Kidney epithelial cell (primary cell): Measurements from ENCODE around the gene CACNA2D1. TPM values are rescaled to one million over a fixed set of nuclear protein-coding genes. Genes with fewer than 3 reads are reported as not detected.

Experiments used
- DNase-seq: peaks from one replicate; pipeline ENCODE4 v3.0.0-alpha.2; 2010; ENCODE audit warnings: low read depth
- H3K27me3 ChIP-seq: 2 replicates; pipeline ENCODE4 v1.6.0; 2011; ENCODE audit warnings: low read length; ENCODE audit not compliant: control insufficient read depth, insufficient read depth
- H3K36me3 ChIP-seq: 2 replicates; pipeline ENCODE4 v1.5.1; 2011; ENCODE audit warnings: low read length; ENCODE audit not compliant: control insufficient read depth, insufficient read depth
- H3K4me3 ChIP-seq: 2 replicates; pipeline ENCODE4 v1.5.1; 2011; ENCODE audit warnings: low read depth, mild to moderate bottlenecking, control low read depth, low read length
- total RNA-seq: library from RNA; depleted of rRNA; stranded (reverse); fragments of >200 nt; gene quantifications from 2 replicates; pipeline ENCODE4 v1.2.3, GENCODE V29; 2015
- TF ChIP-seq, protein P1 (sequence below): IDR thresholded peaks from 2 replicates; pipeline ENCODE4 v1.5.1; 2011; ENCODE audit warnings: mild to moderate bottlenecking, moderate library complexity, low read length, control low read depth, inconsistent platforms; ENCODE audit not compliant: insufficient read depth, poor library complexity, severe bottlenecking

CACNA2D1 gene
- total RNA-seq, 1 donor from 2014 or later = 5.9 TPM

DNA sequence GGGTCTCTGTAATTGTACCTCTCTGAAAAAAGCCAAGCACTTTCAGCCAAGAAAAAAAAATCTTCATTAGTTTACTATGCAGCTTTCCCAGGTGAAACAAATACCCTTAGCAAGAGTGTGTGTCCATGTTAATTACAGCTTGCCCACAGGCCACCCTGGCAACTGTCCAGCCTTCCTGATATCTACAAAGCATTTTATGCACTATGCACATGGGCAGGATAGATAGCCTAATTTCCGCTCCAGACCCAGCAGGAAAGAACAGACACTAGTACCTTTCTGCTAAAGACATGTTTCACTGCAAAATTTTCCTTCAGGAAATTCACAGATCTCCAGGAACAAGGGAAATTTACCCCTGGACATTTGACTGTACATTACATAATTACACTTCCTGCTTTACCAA, 24.4 kb downstream of the CACNA2D1 start:
- H3K36me3 ChIP-seq = no peaks in the 10 kb centered on the region
- no peak overlapping the region for H3K4me3 ChIP-seq
- H3K27me3 ChIP-seq = no peaks in the 10 kb centered on the region
- no peak for DNase-seq
- TF ChIP-seq, protein P1, sequence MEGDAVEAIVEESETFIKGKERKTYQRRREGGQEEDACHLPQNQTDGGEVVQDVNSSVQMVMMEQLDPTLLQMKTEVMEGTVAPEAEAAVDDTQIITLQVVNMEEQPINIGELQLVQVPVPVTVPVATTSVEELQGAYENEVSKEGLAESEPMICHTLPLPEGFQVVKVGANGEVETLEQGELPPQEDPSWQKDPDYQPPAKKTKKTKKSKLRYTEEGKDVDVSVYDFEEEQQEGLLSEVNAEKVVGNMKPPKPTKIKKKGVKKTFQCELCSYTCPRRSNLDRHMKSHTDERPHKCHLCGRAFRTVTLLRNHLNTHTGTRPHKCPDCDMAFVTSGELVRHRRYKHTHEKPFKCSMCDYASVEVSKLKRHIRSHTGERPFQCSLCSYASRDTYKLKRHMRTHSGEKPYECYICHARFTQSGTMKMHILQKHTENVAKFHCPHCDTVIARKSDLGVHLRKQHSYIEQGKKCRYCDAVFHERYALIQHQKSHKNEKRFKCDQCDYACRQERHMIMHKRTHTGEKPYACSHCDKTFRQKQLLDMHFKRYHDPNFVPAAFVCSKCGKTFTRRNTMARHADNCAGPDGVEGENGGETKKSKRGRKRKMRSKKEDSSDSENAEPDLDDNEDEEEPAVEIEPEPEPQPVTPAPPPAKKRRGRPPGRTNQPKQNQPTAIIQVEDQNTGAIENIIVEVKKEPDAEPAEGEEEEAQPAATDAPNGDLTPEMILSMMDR = no peak

DNA sequence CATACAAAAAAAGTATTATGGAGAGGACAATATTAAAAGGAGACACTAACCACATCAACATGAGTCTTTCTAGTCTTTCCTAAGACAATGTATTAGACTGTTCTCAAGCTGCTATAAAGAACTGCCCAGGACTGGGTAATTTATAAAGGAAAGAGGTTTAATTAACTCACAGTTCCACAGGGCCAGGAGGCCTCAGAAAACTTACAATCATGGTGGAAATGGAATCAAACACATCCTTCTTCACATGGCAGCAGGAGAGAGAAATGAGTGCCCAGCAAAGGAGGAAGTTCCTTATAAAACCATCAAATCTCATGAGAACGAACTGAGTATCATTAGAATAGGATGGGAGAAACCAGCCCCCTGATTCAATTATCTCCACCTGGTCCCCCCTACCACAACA, 25.7 kb downstream of the CACNA2D1 start:
- H3K27me3 ChIP-seq = no peaks in the 10 kb centered on the region
- TF ChIP-seq, protein P1 = no peak
- H3K4me3 ChIP-seq = no peak overlapping the region
- no peak for DNase-seq
- no peaks in the 10 kb centered on the region for H3K36me3 ChIP-seq

DNA sequence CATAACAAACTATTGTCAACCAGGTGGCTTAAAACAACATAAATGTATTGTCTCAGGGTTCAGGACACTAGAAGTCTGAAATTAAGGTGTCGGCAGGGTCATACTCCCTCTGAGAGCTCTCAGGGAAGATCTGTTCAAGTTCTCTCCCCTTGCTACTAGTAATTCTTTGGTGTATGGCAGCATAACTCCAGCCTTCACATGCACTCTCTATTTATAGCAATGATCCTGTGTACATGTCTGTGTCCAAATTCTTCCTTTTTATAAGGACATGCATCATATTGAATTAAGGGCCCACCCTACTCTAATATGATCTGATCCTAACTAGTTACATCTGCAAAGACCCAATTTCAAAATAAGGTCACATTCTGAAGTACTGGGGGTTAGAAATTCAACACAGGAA, 27.2 kb downstream of the CACNA2D1 start:
- TF ChIP-seq, protein P1 = no peak
- H3K36me3 ChIP-seq = no peaks in the 10 kb centered on the region
- DNase-seq = no peak
- no peaks in the 10 kb centered on the region for H3K27me3 ChIP-seq
- no peak overlapping the region for H3K4me3 ChIP-seq

DNA sequence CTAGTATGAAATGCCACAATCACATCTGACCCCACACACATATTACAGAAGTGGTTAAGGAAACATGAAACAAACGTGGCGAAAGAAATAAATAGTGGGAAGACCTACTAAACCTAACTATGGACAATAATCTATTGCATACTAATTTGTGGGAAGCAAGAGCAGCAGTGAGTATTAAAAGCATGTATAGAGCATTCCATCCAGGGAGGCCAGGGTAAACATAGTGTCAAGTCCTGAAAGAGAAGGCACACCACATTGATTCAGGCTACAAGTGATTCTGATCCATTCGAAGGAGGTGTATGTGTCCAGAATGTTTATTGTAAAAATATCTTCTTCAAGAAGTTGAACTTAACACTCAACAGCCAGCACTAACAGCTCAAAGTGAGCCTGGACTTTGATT, 29.2 kb downstream of the CACNA2D1 start:
- TF ChIP-seq, protein P1 = no peak
- no peak for DNase-seq
- no peaks in the 10 kb centered on the region for H3K36me3 ChIP-seq
- no peak overlapping the region for H3K4me3 ChIP-seq
- no peaks in the 10 kb centered on the region for H3K27me3 ChIP-seq

DNA sequence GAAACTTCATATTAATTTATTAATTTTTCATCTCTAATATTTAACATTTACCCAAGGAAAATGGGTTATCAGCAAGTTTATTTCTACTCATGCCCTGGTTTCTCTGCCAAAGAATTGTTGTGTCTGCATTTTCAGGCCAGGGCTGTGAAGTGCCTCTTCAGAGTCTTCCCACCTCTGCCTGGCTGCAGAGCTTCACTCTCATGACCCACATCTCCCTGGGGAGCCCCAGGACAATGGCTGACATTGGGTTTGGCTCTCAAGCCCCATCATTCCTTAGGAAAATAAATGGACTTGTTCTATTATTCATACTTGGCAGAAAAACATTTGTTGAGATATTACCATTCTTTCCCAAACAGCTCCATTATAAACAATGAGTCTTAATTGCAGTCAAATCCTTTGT, 30.3 kb downstream of the CACNA2D1 start:
- Histone ChIP-seq H3K36me3 (no peaks in the 10 kb centered on the region), H3K4me3 (no peak overlapping the region), H3K27me3 (no peaks in the 10 kb centered on the region)
- DNase-seq = no peak
- TF ChIP-seq, protein P1 = no peak

DNA sequence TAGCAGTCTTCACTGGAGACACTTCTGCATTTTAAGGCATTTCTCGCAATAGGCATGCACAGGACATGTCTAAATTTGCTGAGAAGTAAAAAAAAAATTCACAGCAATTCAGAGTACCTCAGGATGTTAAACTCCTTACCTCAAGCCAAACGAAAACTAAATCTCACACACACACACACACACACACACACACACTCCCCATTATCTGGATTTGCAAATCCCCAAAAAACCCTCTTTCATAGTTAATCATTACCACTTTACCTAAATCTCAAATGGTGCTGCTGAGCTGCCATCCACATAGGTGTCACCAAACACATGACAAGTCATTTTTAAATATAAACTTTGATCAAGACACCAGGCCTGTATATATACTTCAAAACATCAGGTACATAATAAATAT, 31.8 kb downstream of the CACNA2D1 start:
- Histone ChIP-seq H3K4me3 (no peak overlapping the region), H3K36me3 (no peaks in the 10 kb centered on the region), H3K27me3 (no peaks in the 10 kb centered on the region)
- DNase-seq = no peak
- TF ChIP-seq, protein P1 = no peak
